Measurements from ENCODE around the gene PARG. TPM values are rescaled to one million over a fixed set of nuclear protein-coding genes. Genes with fewer than 3 reads are reported as not detected.

Gene PARG
- total RNA-seq, 1 donor from 2014 or later = 10.2 TPM

Other genes starting within 250 kb of the PARG start
- gene OGDHL, start 179.7 kb downstream of the PARG start, total RNA-seq = 88.9 TPM
- 10.4 TPM for gene TIMM23B, start within 50 bp of the PARG start, total RNA-seq
- gene AGAP6, start 46.4 kb upstream of the PARG start, total RNA-seq = 10.6 TPM
- 10.6 TPM for gene WASHC2A, start 125.9 kb upstream of the PARG start, total RNA-seq